Fibroblast of lung (primary cell): Measurements from ENCODE around the gene ATG7. TPM values are rescaled to one million over a fixed set of nuclear protein-coding genes. Genes with fewer than 3 reads are reported as not detected.

Source experiments
- DNase-seq, 2 donors: peaks; one replicate each; pipeline versions ENCODE4 v3.0.0 to v3.0.0-alpha.2; 2010; ENCODE audit warnings: low read depth in 2 of 2
- H2AFZ ChIP-seq: 2 replicates; pipeline ENCODE4 v1.5.1; 2012; ENCODE audit warnings: low read length, control low read depth, inconsistent platforms
- H3K27ac ChIP-seq: 2 replicates; pipeline ENCODE4 v1.5.1; 2011; ENCODE audit warnings: low read length, control low read depth; ENCODE audit not compliant: insufficient read depth
- H3K27me3 ChIP-seq: 2 replicates; pipeline ENCODE4 v1.5.1; 2011; ENCODE audit warnings: mild to moderate bottlenecking, low read length; ENCODE audit not compliant: control insufficient read depth, insufficient read depth
- H3K36me3 ChIP-seq: 2 replicates; pipeline ENCODE4 v1.5.1; 2011; ENCODE audit warnings: low read length; ENCODE audit not compliant: control insufficient read depth, insufficient read depth
- H3K4me1 ChIP-seq: 2 replicates; pipeline ENCODE4 v1.5.1; 2011; ENCODE audit warnings: low read length; ENCODE audit not compliant: control insufficient read depth, insufficient read depth; ENCODE audit errors: extremely low read depth
- H3K4me2 ChIP-seq: 2 replicates; pipeline ENCODE4 v1.5.1; 2011; ENCODE audit warnings: low read length, control low read depth; ENCODE audit not compliant: insufficient read depth; ENCODE audit errors: extremely low read depth
- H3K4me3 ChIP-seq, 4 experiments: fragments of 200-600 bp in 1 of 4; sonication (generic) in 1 of 4; replicated peaks in 1 of 4; 2 replicates each; pipeline ENCODE4 v1.5.1; 2011 to 2016; ENCODE audit warnings: low read length in 4 of 4, low read depth in 3 of 4, mild to moderate bottlenecking in 3 of 4, control low read depth in 2 of 4, inconsistent platforms in 1 of 4, mixed read lengths in 1 of 4; ENCODE audit not compliant: insufficient read depth in 1 of 4; ENCODE audit errors: control extremely low read depth in 1 of 4
- H3K79me2 ChIP-seq: 2 replicates; pipeline ENCODE4 v1.5.1; 2012; ENCODE audit warnings: mild to moderate bottlenecking, low read length, inconsistent platforms; ENCODE audit not compliant: control insufficient read depth, insufficient read depth
- H3K9ac ChIP-seq: 2 replicates; pipeline ENCODE4 v1.5.1; 2011; ENCODE audit warnings: mild to moderate bottlenecking, low read length, control low read depth; ENCODE audit not compliant: insufficient read depth
- H3K9me3 ChIP-seq: 2 replicates; pipeline ENCODE4 v1.5.1; 2012; ENCODE audit warnings: low read depth, low read length; ENCODE audit not compliant: control insufficient read depth, insufficient read depth
- H4K20me1 ChIP-seq: 2 replicates; pipeline ENCODE4 v1.5.1; 2011; ENCODE audit warnings: low read length; ENCODE audit not compliant: control insufficient read depth, insufficient read depth; ENCODE audit errors: extremely low read depth
- CTCF ChIP-seq, 2 donors: IDR thresholded peaks in 1 of 2; conservative IDR thresholded peaks in 1 of 2; 1 replicate in 1 of 2; 2 replicates in 1 of 2; pipeline ENCODE4 v1.5.1; 2011 to 2012; ENCODE audit warnings: low read length in 2 of 2, control low read depth in 1 of 2, inconsistent platforms in 1 of 2, low read depth in 1 of 2, mild to moderate bottlenecking in 1 of 2
- EZH2 ChIP-seq: IDR thresholded peaks from 2 replicates; pipeline ENCODE4 v1.5.1; 2012; ENCODE audit warnings: low read length, control low read depth, mild to moderate bottlenecking; ENCODE audit errors: missing control alignments
- polyA plus RNA-seq, 2 donors: library from polyadenylated mRNA; depleted of rRNA in 1 of 2; stranded (reverse) in 1 of 2; unstranded in 1 of 2; fragments of >200 nt; gene quantifications; 2 replicates each; pipeline ENCODE4 v1.2.1, GENCODE V29; 2011 to 2012; ENCODE audit warnings: missing spikeins in 1 of 2
- total RNA-seq: library from RNA; depleted of rRNA; stranded (reverse); fragments of >200 nt; gene quantifications from 2 replicates; pipeline ENCODE4 v1.2.1, GENCODE V29; 2014

ATG7 gene
- total and polyA plus RNA-seq, 2 donors (not counting 1 experiment from before 2014, with no cell fraction given) = 50.8 to 56.5 TPM

- H3K36me3 ChIP-seq = no peaks in the 10 kb centered on the region
- no peak for DNase-seq
- TF ChIP-seq CTCF (conservative IDR thresholded peaks at IDR 0.05 in 1 of 2, IDR thresholded peaks at IDR 0.05 in 1 of 2; ENCODE audit: low read depth in 1 of 2, low read length in 2 of 2) (no peak), EZH2 (no peak)
- H3K4me3 ChIP-seq = no peak overlapping the region
- H3K9me3 ChIP-seq = no peaks in the 10 kb centered on the region
- H4K20me1 ChIP-seq = no peaks in the 10 kb centered on the region
- no peak overlapping the region for H2AFZ ChIP-seq
- no peak overlapping the region for H3K27ac ChIP-seq
- H3K4me1 ChIP-seq = peaks cover 10% of the 10 kb centered on the region
- no peak overlapping the region for H3K9ac ChIP-seq
- H3K27me3 ChIP-seq = no peaks in the 10 kb centered on the region
- H3K79me2 ChIP-seq = no peaks in the 10 kb centered on the region
- no peak overlapping the region for H3K4me2 ChIP-seq
Observed at GRCh38 chr3:11452312-11452711, 180.1 kb downstream of the ATG7 start.

GRCh38 chr3:11452885-11453847 is 181.0 kb downstream of the ATG7 start:
- peak; percentile 73 to 93 for DNase-seq
- Histone ChIP-seq H3K27me3 (no peaks in the 10 kb centered on the region), H3K9me3 (no peaks in the 10 kb centered on the region), H3K36me3 (no peaks in the 10 kb centered on the region), H4K20me1 (no peaks in the 10 kb centered on the region), H3K9ac (no peak overlapping the region), H3K4me2 (no peak overlapping the region), H3K79me2 (no peaks in the 10 kb centered on the region), H3K27ac (no peak overlapping the region), H2AFZ (no peak overlapping the region), H3K4me3 (no peak overlapping the region), H3K4me1 (peaks cover 10% of the 10 kb centered on the region)
- TF ChIP-seq CTCF (conservative IDR thresholded peaks at IDR 0.05 in 1 of 2, IDR thresholded peaks at IDR 0.05 in 1 of 2; ENCODE audit: low read depth in 1 of 2, low read length in 2 of 2) (no peak), EZH2 (no peak)

GRCh38 chr3:11455956-11456355 is 183.8 kb downstream of the ATG7 start:
- no peak for TF ChIP-seq CTCF (conservative IDR thresholded peaks at IDR 0.05 in 1 of 2, IDR thresholded peaks at IDR 0.05 in 1 of 2; ENCODE audit: low read depth in 1 of 2, low read length in 2 of 2)
- TF ChIP-seq EZH2 = no peak
- no peaks in the 10 kb centered on the region for H3K9me3 ChIP-seq
- H4K20me1 ChIP-seq = no peaks in the 10 kb centered on the region
- H3K4me3 ChIP-seq = no peak overlapping the region
- peak overlapping the region; percentile 34 for H3K27ac ChIP-seq
- no peaks in the 10 kb centered on the region for H3K36me3 ChIP-seq
- no peaks in the 10 kb centered on the region for H3K27me3 ChIP-seq
- H3K4me2 ChIP-seq = no peak overlapping the region
- H3K9ac ChIP-seq = no peak overlapping the region
- no peaks in the 10 kb centered on the region for H3K79me2 ChIP-seq
- H3K4me1 ChIP-seq = peaks cover 14% of the 10 kb centered on the region
- no peak overlapping the region for H2AFZ ChIP-seq
- peak; percentile 88 to 94 for DNase-seq
